ENCODE results near the gene BFSP2.

BFSP2 gene

GRCh38 chr3:133400006-133400515 lies at the start of gene BFSP2:
TSS of gene BFSP2 (plus strand) at chr3:133400056. CDS start at chr3:133400084, 28 bp downstream.
- DNase-seq (ENCODE audit: insufficient read length, low spot score) (no peak), FAIRE-seq (no peak)
- TF ChIP-seq CTCF (IDR thresholded peaks at IDR 0.05; ENCODE audit: insufficient read depth, missing control alignments), result no peak

GRCh38 chr3:133354721-133355120 lies 45.1 kb upstream of the BFSP2 start:
- no peak for DNase-seq (ENCODE audit: insufficient read length, low spot score)
- no peak for FAIRE-seq
- no peak for TF ChIP-seq CTCF (IDR thresholded peaks at IDR 0.05; ENCODE audit: insufficient read depth, missing control alignments)

- TF ChIP-seq CTCF (IDR thresholded peaks at IDR 0.05; ENCODE audit: insufficient read depth, missing control alignments), result no peak
- DNase-seq (ENCODE audit: insufficient read length, low spot score) (no peak), FAIRE-seq (no peak)
Measured at GRCh38 chr3:133360476-133360875, 39.4 kb upstream of the BFSP2 start.

- DNase-seq (ENCODE audit: insufficient read length, low spot score) (no peak), FAIRE-seq (no peak)
- no peak for TF ChIP-seq CTCF (IDR thresholded peaks at IDR 0.05; ENCODE audit: insufficient read depth, missing control alignments)
Measured at GRCh38 chr3:133361011-133361410, 38.8 kb upstream of the BFSP2 start.

GRCh38 chr3:133361435-133361834 lies 38.4 kb upstream of the BFSP2 start:
- FAIRE-seq, result peak; percentile 25
- DNase-seq (ENCODE audit: insufficient read length, low spot score), result no peak
- no peak for TF ChIP-seq CTCF (IDR thresholded peaks at IDR 0.05; ENCODE audit: insufficient read depth, missing control alignments)

GRCh38 chr3:133362539-133362938 lies 37.3 kb upstream of the BFSP2 start:
- DNase-seq (ENCODE audit: insufficient read length, low spot score) (no peak), FAIRE-seq (peak; percentile 95)
- TF ChIP-seq CTCF (IDR thresholded peaks at IDR 0.05; ENCODE audit: insufficient read depth, missing control alignments), result no peak

- no peak for TF ChIP-seq CTCF (IDR thresholded peaks at IDR 0.05; ENCODE audit: insufficient read depth, missing control alignments)
- FAIRE-seq, result no peak
Measured at GRCh38 chr3:133364704-133365103, 35.2 kb upstream of the BFSP2 start.

More at GRCh38 chr3:133364704-133365103, 35.2 kb upstream of the BFSP2 start:
- no peak for DNase-seq (ENCODE audit: insufficient read length, low spot score)
